C4-2B (cell line): Measurements from ENCODE around the gene CD40.
A peak's percentile ranks its signal among the peaks of the same experiment; 100 is the strongest.

ENCODE experiments used
- H3K27ac ChIP-seq: fragments of 450-650 bp; 2 replicates; pipeline ENCODE4 v1.5.1; 2017
- CTCF ChIP-seq: fragments of 450-650 bp; conservative IDR thresholded peaks from 2 replicates; pipeline ENCODE4 v1.5.1; 2017; ENCODE audit warnings: mild to moderate bottlenecking
- ZFX ChIP-seq: fragments of 450-650 bp; IDR thresholded peaks from 2 replicates; pipeline ENCODE4 v1.6.1; 2017

CD40 gene

GRCh38 chr20:46144432-46145025 is 26.4 kb downstream of the CD40 start:
- no peak overlapping the region for H3K27ac ChIP-seq
- TF ChIP-seq CTCF = no peak
- no peak for TF ChIP-seq ZFX

- no peak for TF ChIP-seq ZFX
- TF ChIP-seq CTCF = no peak
- no peak overlapping the region for H3K27ac ChIP-seq
Measured at GRCh38 chr20:46145713-46146112, 27.6 kb downstream of the CD40 start.

GRCh38 chr20:46148313-46149208 is 30.4 kb downstream of the CD40 start:
- no peak overlapping the region for H3K27ac ChIP-seq
- TF ChIP-seq CTCF = no peak
- no peak for TF ChIP-seq ZFX

GRCh38 chr20:46150943-46151342 is 32.8 kb downstream of the CD40 start:
- no peak for TF ChIP-seq ZFX
- no peak for TF ChIP-seq CTCF
- no peak overlapping the region for H3K27ac ChIP-seq

GRCh38 chr20:46151936-46152335 is 33.8 kb downstream of the CD40 start:
- TF ChIP-seq CTCF = peak; percentile 72
- no peak for TF ChIP-seq ZFX
- no peak overlapping the region for H3K27ac ChIP-seq

DNA sequence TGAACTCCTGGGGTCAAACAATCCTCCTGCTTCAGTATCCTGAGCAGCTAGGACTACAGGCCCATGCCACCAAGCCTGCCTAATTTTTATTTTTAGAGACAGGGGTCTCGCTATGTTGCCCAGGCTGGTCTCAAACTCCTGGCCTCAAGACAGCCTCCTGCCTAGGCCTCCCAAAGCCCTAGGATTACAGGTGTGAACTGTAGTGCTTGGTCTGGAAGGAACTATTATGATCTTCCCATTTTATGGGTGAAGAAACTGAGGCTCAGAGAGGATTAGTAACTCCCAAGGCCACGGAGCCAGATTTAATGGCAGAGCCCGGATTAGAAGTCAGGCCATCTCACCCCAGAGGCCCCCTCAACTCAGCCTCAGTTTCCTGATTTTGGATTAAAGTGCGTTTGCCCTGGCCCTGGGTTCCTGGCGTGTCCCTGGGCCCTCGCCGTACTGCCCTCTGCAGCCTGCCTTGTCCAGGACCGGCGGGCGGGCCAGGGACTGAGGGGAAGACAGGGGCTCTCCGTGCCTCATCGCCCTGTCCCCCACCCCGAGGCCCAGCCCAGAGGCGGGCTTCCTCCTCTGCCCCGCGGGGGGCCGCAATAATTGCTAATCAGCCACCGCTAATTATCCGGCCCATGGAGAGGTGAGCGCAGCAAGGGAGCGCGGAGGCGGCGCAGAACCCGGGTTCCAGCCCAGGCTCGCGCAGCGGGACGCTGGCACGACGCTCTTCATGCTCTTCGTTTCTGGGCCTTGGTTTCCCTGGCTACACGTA is 34.9 kb downstream of the CD40 start:
- no peak for TF ChIP-seq ZFX
- TF ChIP-seq CTCF = no peak
- H3K27ac ChIP-seq = no peak overlapping the region

- no peak for TF ChIP-seq ZFX
- no peak for TF ChIP-seq CTCF
- H3K27ac ChIP-seq = no peak overlapping the region
Measured at GRCh38 chr20:46154305-46154704, 36.2 kb downstream of the CD40 start.
